Mesendoderm (in vitro differentiated cells): Measurements from ENCODE around the gene STX17.

Experiments used
- DNase-seq: peaks from one replicate; pipeline ENCODE4 v3.0.0; 2013
- H2AK5ac ChIP-seq: 2 replicates; pipeline ENCODE4 v1.6.1; 2013; ENCODE audit warnings: low read length, inconsistent platforms
- H2BK120ac ChIP-seq: 2 replicates; pipeline ENCODE4 v1.6.1; 2013; ENCODE audit warnings: low read depth, mild to moderate bottlenecking, low read length, moderate library complexity, mixed read lengths
- H2BK15ac ChIP-seq: replicated peaks from 2 replicates; pipeline ENCODE4 v1.6.1; 2013; ENCODE audit warnings: low read depth, mild to moderate bottlenecking, moderate library complexity
- H2BK5ac ChIP-seq: 2 replicates; pipeline ENCODE4 v1.6.1; 2013; ENCODE audit warnings: low read length, inconsistent platforms
- H3K18ac ChIP-seq: 2 replicates; pipeline ENCODE4 v1.6.1; 2013; ENCODE audit warnings: mild to moderate bottlenecking, low read length, mixed read lengths
- H3K23ac ChIP-seq: one replicate; pipeline ENCODE4 v1.6.1; 2013; ENCODE audit warnings: low read length
- H3K27ac ChIP-seq: 2 replicates; pipeline ENCODE4 v1.5.1; 2013; ENCODE audit warnings: low read depth, mild to moderate bottlenecking, inconsistent platforms, low read length, moderate library complexity
- H3K27me3 ChIP-seq: 2 replicates; pipeline ENCODE4 v1.6.1; 2013; ENCODE audit warnings: low read length, control low read depth, mild to moderate bottlenecking, inconsistent platforms; ENCODE audit not compliant: insufficient read depth, poor library complexity
- H3K36me3 ChIP-seq: 2 replicates; pipeline ENCODE4 v1.6.1; 2013; ENCODE audit warnings: low read length, inconsistent platforms; ENCODE audit not compliant: control insufficient read depth, insufficient read depth
- H3K4ac ChIP-seq: one replicate; pipeline ENCODE4 v1.6.1; 2013; ENCODE audit warnings: low read depth, mild to moderate bottlenecking, low read length, moderate library complexity
- H3K4me1 ChIP-seq: 2 replicates; pipeline ENCODE4 v1.6.1; 2013; ENCODE audit warnings: low read depth, low read length, inconsistent platforms; ENCODE audit not compliant: control insufficient read depth
- H3K4me2 ChIP-seq: 2 replicates; pipeline ENCODE4 v1.6.1; 2013; ENCODE audit warnings: low read length
- H3K4me3 ChIP-seq: 2 replicates; pipeline ENCODE4 v1.5.1; 2013; ENCODE audit warnings: mild to moderate bottlenecking, low read length
- H3K56ac ChIP-seq: one replicate; pipeline ENCODE4 v1.6.1; 2013; ENCODE audit warnings: low read length
- H3K79me1 ChIP-seq: 2 replicates; pipeline ENCODE4 v1.6.1; 2013; ENCODE audit warnings: low read length, inconsistent platforms
- H3K79me2 ChIP-seq: 2 replicates; pipeline ENCODE4 v1.6.1; 2013; ENCODE audit warnings: mild to moderate bottlenecking, low read length; ENCODE audit not compliant: control insufficient read depth, insufficient read depth
- H3K9ac ChIP-seq: 2 replicates; pipeline ENCODE4 v1.6.1; 2013; ENCODE audit warnings: low read length, inconsistent platforms
- H4K5ac ChIP-seq: one replicate; pipeline ENCODE4 v1.6.1; 2013; ENCODE audit warnings: low read length
- H4K8ac ChIP-seq: one replicate; pipeline ENCODE4 v1.6.1; 2013; ENCODE audit warnings: low read depth, mild to moderate bottlenecking, control low read depth, low read length, moderate library complexity
- WGBS: extraction: QIAGEN DNeasy Blood & Tissue Kit; methylation state at CpG from one replicate; pipeline ENCODE4 v1.1.7; 2013; ENCODE audit warnings: low lambda C conversion rate, missing lambda C conversion rate; ENCODE audit not compliant: insufficient coverage; ENCODE audit errors: extremely low coverage; 5-methylcytosine and 5-hydroxymethylcytosine counted together

The STX17 gene

GRCh38 chr9:100014846-100015245, 108.4 kb downstream of the STX17 start:
- Histone ChIP-seq H3K23ac (no peak overlapping the region), H3K4ac (no peak overlapping the region), H4K5ac (no peak overlapping the region), H3K79me2 (no peaks in the 10 kb centered on the region), H2AK5ac (no peak overlapping the region), H3K4me3 (no peak overlapping the region), H4K8ac (no peak overlapping the region), H3K79me1 (no peaks in the 10 kb centered on the region), H3K18ac (no peak overlapping the region), H3K36me3 (no peaks in the 10 kb centered on the region), H3K9ac (no peak overlapping the region), H3K27ac (no peak overlapping the region), H3K4me2 (no peak overlapping the region), H2BK15ac (no peak overlapping the region), H2BK5ac (no peak overlapping the region), H3K56ac (no peak overlapping the region), H3K27me3 (no peaks in the 10 kb centered on the region), H2BK120ac (no peak overlapping the region), H3K4me1 (no peaks in the 10 kb centered on the region)
- DNase-seq: no peak

GRCh38 chr9:100019541-100019940, 113.1 kb downstream of the STX17 start:
- no peak overlapping the region for H3K56ac ChIP-seq
- no peak for DNase-seq

More at GRCh38 chr9:100019541-100019940, 113.1 kb downstream of the STX17 start:
- Histone ChIP-seq H3K9ac (no peak overlapping the region), H2BK15ac (no peak overlapping the region), H3K79me2 (no peaks in the 10 kb centered on the region), H3K27me3 (no peaks in the 10 kb centered on the region), H4K5ac (no peak overlapping the region), H3K23ac (no peak overlapping the region), H3K4me1 (no peaks in the 10 kb centered on the region), H4K8ac (no peak overlapping the region), H2BK5ac (no peak overlapping the region), H3K27ac (no peak overlapping the region), H2AK5ac (no peak overlapping the region), H3K79me1 (no peaks in the 10 kb centered on the region), H3K36me3 (no peaks in the 10 kb centered on the region), H3K4ac (no peak overlapping the region), H3K4me3 (no peak overlapping the region), H3K4me2 (no peak overlapping the region), H2BK120ac (no peak overlapping the region), H3K18ac (no peak overlapping the region)
- no CpG with 5 or more reads among the region's 1 CpG for WGBS
